GM18858 (cell line): ENCODE data around the gene OST4.

Experiments used
- ATAC-seq: cut with Tn5 transposase; IDR thresholded peaks from one replicate; pipeline ENCODE4 v1.9.1; 2021; ENCODE audit not compliant: unreplicated experiment

The OST4 gene

DNA sequence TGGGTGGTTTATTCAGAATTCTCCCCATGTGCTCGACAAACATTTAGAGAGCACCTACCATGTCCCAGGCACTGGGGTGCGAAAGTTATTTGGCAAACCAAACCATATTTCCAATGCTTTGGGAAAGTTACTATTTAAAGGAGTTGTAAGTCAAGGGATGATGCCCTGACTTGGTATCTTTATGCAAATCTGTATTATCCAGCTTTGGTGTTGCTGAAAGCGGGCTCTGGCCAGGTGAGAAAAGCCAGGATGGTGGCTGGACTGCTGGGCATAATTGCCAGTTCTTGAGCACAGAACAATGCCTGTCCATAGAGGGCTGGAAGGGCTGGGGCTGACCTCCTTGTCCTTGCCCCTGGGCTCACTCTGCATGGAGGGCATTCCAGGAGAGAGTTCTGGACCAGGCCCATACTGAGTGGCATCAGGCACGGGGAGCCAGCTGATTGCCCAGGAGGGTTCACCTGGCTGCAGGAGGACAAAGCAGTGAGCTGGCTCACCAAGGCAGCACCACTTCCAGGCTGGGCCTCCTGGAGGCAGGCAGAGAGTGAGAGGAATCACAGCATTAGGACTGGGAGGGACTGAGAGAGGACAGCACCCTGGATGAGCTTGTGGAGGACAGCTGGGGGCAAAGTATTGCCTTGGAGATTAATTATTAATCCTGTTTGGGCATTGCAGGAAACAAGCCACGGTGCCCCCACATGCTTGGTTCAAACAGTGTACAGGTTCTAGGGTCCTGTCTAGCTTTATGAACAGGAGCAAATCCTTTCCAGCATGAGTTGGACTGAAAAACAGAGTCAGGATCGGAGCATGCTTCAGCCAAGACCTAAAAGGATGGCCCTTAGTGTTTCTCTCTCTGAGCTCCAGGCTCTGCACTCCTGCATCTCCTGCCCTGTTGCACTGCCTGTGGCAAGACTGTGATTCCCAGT lies 22.2 kb upstream of the OST4 start:
- no peak for ATAC-seq

DNA sequence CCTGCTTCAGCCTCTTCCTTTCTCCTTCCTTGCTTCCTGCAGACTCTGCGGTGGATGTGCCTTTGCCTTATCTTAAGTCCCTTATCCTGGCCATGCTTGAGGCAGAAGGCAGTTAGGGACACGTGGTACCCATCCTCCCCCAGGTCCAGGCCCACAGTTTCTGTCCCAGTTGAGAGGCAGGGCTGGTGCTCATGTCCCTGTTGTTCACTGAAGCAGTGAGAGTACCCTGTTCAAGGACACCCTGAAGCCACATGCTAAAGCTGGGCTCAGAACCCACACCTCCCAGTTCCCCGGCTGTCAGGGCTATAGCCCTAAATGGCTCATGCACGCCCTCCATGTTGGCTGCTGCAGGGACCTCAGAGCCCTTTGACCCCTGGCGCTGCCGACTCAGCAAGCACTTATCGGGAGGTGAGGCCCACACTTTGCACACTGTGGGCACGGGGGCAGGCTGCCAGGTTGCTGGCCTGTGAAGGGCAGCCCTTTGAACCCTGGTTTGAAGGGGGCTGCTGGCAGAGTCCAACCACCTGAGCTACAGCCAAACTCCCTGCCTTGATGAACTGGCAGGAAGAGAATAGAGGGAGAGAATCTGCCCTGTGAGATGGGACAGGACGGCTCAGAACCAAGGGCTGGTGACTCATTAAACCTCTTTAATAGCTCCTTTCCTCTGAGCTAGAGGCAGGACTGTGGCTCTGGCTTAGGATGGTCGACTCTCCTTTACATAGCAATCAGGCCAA lies 21.4 kb upstream of the OST4 start:
- ATAC-seq: no peak

DNA sequence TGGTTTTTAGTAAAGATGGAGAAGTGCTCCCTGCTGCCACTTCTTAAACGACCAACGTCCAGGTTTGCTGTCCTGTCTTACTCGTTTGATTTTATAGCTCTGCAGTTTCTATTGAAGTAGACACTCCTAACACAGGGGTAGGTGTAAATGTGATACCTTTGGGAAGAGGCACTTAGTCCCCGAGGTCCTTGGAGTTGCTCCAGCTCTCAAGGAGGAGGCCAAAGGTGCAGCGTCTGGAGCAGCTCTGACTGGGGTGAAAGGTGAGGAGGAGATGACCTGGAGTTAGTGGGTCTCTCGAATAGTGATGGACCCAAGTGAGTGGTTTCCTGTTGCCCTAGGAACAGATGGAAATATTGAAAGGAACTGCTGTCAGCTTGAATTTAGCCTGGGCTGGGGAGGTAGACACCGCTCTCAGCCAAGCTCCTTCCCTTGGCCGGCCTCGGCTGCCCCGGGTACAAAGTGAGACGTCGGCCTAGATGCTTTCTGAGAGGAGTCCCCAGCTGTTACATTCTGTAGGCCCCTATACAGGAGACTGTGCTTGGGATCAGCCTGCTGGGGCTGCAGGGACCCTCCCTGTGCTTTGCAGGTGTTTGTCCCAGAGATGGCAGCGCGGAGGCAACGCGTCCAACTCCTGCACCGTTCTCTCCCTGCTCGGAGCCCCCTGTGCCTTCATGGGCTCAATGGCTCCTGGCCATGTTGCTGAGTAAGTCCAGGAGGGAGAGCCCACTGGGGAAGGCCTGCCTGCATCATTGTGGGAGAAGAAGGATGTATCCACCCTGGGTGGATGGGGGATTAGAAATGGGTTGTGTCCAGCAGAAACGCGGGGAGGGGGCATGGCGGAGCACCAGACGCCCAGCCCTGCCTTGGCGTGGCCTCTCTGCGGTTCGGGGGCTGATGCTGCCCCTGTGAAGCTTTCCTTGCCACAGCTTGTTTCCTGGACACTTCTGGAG lies 20.6 kb upstream of the OST4 start:
- no peak for ATAC-seq

DNA sequence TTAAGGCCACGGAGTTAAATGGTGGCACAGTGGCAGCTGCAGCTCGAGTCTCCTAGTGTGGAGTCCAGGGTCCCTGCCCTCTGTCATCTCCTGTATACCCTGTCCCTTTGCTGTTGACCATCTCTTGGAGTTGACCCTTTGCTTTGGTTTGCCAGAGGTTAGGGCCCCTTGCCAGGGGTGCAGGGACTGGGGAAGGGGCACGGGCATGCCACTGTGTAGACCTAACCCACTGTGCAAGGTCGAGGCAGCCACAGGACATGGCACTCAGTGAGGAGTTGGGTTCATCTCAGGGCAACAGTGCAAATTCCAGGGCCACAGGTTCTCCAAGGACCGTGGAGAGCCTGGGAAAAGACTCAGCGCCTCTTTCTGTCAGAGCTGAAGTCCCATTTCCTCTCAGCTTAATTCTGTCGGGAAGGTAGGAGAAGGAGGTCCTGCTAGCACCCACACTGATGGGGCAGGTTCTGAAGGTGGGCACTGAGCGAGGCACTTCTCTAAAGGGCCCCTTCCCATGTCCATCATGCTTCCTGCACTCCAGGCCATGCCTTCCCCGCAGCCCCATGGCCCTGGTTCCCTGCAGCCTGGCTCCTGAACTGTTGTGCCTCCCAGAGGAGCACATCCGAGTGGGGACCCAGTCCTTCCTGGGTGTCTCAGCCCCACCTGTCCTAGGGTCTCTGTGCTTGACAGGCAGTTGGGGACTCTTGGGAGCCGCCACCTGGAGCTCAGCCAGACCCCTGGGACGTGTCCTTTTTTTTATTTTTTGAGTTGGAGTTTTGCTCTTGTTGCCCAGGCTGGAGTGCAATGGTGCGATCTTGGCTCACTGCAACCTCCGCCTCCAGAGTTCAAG lies 17.9 kb upstream of the OST4 start:
- ATAC-seq: no peak

DNA sequence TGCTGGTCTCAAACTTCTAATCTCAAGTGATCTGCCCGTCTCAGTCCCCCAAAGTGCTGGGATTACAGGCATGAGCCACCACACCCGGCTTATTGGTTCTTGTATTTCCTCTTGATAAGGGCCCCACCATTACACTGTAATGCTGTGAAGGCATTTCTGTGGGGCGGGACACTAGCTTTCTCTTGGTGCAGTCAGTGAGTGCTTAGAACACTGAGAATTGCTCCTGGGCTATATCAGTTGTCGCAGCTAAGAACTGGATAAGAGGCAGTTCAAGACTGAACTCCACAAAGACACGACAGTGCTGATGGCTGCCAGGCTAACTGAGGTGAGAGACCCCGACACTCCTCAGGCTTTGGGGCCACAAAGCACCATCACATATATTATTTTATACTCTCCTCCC lies 17.2 kb upstream of the OST4 start:
- ATAC-seq: no peak

DNA sequence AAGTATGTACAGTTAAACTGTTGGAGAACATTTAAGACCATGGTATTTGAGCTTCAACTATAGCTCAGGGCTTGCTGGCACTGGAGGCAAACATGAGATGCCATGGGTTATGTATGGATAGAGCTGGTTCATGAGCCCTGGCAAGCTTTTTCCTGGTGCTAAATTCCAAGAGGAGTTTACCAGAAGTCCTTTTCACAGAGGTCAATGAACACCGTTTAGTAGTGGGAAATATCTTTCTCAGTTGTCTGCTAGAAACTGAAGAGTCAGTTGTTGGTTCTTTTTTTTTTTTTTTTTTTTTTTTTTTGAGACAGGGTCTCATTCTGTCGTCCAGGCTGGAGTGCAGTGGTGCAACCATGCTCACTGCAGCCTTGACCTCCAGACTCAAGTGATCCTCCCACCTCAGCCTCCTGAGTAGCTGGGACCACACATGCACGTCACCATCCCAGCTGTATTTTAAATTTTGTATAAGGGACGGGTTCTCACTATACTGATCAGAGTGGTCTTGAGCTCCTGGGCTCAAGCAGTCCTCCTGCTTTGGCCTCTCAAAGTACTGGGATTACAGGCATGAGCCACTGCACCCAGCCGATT lies 16.5 kb upstream of the OST4 start:
- ATAC-seq: no peak

DNA sequence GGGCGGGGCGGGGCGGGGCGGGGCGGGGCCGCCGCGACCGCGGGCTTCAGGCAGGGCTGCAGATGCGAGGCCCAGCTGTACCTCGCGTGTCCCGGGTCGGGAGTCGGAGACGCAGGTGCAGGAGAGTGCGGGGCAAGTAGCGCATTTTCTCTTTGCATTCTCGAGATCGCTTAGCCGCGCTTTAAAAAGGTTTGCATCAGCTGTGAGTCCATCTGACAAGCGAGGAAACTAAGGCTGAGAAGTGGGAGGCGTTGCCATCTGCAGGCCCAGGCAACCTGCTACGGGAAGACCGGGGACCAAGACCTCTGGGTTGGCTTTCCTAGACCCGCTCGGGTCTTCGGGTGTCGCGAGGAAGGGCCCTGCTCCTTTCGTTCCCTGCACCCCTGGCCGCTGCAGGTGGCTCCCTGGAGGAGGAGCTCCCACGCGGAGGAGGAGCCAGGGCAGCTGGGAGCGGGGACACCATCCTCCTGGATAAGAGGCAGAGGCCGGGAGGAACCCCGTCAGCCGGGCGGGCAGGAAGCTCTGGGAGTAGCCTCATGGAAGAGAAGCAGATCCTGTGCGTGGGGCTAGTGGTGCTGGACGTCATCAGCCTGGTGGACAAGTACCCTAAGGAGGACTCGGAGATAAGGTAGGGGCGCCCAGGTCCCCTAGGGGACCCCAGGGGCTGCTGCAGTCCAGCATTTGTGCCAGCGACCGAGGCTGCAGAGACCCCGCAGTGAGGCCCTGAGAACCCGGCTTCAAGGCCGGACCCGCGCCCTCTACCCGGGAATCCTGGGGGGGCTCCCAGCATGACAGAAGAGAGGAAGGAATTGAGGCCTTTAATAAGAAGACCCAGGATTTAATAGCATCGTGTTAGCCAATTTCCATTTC lies 15.5 kb upstream of the OST4 start, which contains the start of gene KHK:
Gene KHK (plus strand): TSS at position 49 of the 870 bp plus-strand sequence. CDS start 488 bp downstream, at position 537.
- no peak for ATAC-seq

DNA sequence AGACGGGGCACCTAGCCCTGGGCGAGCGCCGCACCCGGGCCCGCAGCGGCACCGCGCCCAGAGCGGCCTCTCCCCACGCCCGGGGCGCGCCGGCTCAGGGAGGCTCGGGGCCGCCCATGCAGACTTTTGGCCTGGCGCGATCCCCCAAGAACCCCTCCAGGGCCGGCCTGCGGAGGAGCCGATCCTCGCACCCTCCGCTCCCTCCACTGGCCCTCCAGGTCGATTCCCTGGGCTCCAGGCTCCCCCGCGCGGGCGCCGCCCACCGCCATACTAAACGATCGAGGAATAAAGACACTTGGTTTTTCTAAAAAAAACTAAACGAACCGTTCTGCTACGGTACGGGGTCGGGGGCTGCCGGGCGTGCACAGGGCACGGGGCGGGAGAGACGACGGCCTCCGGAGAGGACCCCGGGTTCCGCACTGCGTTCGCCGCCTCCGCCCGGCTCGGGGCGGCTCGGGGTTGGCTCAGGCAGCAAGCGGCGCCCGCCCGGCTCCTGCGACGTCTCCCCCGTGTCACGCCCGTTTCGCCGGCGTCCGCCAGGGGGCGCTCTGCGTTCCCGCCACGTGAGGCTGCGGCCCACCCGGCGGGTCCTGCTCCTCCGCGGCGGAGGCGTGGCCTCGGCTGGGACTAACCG lies 14.8 kb upstream of the OST4 start:
- peak; percentile 75 for ATAC-seq

DNA sequence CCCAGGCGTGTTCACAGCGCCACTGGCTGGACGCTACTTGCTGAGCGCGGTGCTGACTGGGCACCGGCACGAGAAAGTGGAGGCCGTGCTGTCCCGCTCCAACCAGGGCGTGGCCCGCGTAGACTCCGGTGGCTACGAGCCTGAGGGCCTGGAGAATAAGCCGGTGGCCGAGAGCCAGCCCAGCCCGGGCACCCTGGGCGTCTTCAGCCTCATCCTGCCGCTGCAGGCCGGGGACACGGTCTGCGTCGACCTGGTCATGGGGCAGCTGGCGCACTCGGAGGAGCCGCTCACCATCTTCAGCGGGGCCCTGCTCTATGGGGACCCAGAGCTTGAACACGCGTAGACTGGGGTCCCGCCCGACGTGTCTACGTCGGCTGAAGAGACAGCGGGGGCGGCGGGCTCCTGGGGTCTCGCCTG lies 14.2 kb upstream of the OST4 start:
- no peak for ATAC-seq

DNA sequence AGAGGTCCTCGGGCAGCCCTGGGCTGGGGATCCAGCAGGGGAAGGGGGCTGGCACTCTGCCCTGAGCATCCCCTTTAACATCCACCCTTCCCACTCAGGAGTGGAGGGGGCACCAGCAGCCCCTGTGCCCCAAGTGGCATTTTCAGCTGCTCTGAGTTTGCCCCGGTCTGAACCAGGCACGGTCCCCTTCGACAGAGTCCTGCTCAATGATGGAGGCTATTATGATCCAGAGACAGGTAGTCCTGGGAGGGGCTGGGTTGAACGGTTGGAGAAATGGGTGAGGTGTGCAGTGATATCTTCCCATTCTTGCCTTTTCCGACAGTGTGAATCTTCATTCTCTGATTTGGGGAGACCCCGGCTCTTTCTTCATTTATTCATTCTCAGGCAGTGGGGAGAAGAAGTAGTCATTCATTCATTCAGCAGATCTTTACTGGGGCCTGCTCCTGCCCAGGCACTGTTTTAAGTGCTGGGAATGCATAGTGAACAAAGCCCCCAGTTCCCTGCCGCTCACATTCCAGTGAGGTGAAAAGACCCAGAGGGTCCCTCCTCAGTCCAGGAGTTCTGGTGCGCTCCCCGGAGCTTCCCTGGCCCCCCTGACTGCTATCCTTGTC lies 13.7 kb upstream of the OST4 start:
- no peak for ATAC-seq

DNA sequence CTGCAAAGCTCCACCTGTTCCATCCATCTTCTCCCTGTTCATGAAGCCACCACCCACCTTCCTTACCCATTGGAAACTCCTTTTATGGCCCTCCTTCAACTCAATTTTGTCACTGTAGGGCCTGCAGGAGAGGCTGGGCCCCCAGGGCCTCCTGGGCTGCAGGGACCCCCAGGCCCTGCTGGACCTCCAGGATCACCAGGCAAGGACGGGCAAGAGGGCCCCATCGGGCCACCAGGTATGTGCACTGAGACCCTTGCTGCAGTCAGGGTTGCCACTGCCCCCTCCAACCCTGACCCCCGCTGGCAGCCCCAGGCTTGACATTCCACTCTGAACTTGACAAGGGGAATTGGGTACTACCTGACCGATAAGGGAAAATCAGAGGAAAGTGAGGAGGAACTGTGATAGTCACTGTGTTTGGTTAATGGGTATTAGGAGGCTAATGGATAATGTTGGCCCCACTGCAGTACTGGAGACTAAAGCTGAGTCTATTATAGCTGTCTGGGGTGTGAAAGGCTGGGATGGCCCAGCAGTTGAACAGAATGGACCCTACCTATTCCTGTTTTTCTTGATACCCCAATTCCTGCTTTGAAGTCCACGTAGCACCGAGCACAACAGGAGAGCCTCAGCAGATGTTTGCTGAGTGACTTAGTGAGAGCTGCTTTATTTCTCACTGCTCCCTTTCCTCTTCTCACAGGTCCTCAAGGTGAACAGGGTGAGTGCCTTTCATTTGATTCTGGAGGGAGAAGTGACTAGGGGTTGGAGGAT lies 13.0 kb upstream of the OST4 start:
- no peak for ATAC-seq

DNA sequence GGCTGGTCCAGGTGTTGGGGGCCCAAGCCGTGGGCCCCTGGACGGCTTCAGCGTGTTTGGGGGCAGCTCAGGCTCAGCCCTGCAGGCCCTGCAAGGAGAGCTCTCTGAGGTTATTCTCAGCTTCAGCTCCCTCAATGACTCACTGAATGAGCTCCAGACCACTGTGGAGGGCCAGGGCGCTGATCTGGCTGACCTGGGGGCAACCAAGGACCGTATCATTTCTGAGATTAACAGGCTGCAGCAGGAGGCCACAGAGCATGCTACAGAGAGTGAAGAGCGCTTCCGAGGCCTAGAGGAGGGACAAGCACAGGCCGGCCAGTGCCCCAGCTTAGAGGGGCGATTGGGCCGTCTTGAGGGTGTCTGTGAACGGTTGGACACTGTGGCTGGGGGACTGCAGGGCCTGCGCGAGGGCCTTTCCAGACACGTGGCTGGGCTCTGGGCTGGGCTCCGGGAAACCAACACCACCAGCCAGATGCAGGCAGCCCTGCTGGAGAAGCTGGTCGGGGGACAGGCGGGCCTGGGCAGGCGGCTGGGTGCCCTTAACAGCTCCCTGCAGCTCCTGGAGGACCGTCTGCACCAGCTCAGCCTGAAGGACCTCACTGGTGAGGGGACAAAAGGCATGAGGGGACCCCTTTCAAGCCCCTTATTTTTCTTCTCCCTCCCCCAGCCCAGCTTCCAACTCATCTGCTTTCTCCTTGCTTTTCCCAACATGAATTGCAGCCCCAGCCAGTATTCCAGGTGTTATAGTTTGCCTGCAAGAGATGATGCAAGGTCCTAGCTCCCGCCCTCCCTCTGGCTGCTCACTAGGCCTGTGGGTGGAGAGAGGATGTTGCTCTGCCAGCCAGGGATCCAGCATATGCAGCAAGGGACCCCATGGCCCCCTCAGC lies 12.2 kb upstream of the OST4 start:
- ATAC-seq: no peak

DNA sequence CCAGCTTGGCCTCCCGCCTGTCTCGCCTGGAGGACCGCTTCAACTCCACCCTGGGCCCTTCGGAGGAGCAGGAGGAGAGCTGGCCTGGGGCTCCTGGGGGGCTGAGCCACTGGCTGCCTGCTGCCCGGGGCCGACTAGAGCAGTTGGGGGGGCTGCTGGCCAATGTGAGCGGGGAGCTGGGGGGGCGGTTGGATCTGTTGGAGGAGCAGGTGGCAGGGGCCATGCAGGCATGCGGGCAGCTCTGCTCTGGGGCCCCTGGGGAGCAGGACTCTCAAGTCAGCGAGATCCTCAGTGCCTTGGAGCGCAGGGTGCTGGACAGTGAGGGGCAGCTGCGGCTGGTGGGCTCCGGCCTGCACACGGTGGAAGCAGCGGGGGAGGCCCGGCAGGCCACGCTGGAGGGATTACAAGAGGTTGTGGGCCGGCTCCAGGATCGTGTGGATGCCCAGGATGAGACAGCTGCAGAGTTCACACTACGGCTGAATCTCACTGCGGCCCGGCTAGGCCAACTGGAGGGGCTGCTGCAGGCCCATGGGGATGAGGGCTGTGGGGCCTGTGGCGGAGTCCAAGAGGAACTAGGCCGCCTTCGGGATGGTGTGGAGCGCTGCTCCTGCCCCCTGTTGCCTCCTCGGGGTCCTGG lies 11.4 kb upstream of the OST4 start:
- no peak for ATAC-seq

DNA sequence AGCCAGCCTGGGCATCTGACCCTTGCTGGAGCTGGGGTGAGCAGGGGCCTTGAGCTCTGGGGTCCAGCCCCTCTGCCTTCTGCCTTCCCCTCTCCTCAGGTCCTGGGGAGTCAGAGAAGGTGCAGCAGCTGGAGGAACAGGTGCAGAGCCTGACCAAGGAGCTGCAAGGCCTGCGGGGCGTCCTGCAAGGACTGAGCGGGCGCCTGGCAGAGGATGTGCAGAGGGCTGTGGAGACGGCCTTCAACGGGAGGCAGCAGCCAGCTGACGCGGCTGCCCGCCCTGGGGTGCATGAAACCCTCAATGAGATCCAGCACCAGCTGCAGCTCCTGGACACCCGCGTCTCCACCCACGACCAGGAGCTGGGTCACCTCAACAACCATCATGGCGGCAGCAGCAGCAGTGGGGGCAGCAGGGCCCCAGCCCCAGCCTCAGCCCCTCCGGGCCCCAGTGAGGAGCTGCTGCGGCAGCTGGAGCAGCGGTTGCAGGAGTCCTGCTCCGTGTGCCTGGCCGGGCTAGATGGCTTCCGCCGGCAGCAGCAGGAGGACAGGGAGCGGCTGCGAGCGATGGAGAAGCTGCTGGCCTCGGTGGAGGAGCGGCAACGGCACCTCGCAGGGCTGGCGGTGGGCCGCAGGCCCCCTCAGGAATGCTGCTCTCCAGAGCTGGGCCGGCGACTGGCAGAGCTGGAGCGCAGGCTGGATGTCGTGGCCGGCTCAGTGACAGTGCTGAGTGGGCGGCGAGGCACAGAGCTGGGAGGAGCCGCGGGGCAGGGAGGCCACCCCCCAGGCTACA lies 10.7 kb upstream of the OST4 start:
- ATAC-seq: no peak

DNA sequence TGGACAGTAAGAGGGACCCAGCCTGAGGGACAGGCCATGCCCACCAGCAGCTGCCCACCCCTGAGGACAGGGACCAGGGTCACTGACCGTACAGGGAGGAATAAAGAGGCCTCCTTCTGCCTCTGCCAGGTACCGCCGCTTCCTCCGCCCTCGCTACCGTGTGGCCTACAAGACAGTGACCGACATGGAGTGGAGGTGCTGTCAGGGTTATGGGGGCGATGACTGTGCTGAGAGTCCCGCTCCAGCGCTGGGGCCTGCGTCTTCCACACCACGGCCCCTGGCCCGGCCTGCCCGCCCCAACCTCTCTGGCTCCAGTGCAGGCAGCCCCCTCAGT lies 9.1 kb upstream of the OST4 start:
- no peak for ATAC-seq
